ENCODE data around the gene JPT1.

The JPT1 gene

DNA sequence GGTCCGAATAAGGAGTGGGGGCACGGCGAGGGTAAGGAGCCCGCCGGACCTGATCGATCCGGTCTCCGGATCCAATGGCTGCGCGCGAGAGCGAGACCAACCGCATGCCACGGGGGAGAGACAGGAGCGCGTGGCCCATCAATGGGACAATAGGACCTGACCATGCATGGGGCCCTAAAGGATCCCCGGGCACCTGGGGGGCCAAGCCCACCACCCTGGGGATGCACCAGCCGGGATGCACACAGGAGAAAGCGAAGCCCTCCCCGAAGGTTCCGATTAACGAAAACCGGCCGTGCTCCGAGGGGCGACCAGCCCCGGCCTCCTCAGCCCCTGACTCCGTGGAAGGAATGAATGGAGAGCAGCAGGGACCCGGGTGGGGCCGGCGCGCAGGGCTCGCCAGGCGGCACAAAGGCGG lies 525 bp downstream of the JPT1 start:
- TF ChIP-seq, protein P1, sequence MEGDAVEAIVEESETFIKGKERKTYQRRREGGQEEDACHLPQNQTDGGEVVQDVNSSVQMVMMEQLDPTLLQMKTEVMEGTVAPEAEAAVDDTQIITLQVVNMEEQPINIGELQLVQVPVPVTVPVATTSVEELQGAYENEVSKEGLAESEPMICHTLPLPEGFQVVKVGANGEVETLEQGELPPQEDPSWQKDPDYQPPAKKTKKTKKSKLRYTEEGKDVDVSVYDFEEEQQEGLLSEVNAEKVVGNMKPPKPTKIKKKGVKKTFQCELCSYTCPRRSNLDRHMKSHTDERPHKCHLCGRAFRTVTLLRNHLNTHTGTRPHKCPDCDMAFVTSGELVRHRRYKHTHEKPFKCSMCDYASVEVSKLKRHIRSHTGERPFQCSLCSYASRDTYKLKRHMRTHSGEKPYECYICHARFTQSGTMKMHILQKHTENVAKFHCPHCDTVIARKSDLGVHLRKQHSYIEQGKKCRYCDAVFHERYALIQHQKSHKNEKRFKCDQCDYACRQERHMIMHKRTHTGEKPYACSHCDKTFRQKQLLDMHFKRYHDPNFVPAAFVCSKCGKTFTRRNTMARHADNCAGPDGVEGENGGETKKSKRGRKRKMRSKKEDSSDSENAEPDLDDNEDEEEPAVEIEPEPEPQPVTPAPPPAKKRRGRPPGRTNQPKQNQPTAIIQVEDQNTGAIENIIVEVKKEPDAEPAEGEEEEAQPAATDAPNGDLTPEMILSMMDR (conservative IDR thresholded peaks at IDR 0.05), result no peak
- peak overlapping the region; percentile 81 for H3K27ac ChIP-seq

DNA sequence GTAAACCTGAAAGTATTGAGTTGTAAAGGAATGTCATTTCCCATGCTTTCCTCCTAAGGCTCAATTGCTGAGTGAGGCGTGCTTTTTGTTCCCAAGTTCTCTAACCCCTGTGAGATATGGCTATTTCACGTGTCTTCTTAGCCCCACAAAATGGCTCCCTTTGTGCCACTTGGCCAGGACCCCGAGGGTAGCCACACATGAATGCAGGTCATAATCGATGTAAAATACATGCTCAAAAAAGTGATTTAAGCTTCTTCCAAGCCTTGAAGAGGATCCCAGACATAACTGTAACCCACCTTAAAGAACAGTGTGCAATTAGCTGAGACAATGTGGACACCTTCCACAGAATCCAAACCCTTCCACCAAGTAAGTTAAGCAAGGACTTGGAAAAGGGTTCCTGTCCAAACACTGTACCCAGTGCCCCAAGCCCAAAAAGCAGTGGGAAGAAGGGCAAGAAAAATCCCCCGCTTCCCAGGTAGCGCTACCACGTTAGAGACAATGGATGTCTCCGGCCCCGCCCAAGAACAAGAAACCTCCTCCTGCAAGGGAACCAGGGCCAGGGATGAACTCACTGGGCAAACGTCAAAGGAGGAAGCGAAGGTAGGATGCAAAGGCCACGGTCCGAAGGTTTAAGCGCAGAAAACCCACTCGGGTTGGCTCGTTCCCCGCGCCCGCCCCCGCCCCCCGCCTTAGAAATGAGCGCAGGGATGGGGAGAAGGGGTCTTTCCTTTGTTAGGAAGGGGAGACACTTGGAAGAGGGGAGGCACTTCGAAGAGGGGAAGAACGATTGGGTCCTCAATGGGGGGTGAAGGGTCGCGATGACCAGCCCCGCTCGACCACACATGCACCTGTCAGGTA lies 1.2 kb downstream of the JPT1 start:
- TF ChIP-seq, protein P1 (conservative IDR thresholded peaks at IDR 0.05), result no peak
- peak overlapping the region; percentile 81 for H3K27ac ChIP-seq

DNA sequence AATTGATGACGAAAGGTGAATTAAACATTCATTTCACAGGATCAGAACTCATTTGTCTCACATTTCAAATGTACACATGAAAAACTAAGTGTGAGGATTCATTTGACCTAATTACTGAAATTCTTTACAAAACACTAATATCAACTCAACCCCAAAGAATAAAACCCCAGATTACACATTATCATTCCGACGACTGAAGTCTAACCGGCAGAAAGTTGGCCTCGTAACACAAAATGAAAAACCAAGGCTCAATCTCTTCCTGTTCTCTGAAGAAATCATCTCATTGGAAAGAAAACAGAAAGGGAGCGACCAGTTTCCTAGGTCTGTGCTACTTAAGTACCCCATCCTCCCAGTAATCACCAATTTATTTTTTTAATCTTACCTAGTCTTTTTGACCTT lies 1.8 kb downstream of the JPT1 start:
- TF ChIP-seq, protein P1 (conservative IDR thresholded peaks at IDR 0.05), result no peak
- H3K27ac ChIP-seq, result peak overlapping the region; percentile 81

DNA sequence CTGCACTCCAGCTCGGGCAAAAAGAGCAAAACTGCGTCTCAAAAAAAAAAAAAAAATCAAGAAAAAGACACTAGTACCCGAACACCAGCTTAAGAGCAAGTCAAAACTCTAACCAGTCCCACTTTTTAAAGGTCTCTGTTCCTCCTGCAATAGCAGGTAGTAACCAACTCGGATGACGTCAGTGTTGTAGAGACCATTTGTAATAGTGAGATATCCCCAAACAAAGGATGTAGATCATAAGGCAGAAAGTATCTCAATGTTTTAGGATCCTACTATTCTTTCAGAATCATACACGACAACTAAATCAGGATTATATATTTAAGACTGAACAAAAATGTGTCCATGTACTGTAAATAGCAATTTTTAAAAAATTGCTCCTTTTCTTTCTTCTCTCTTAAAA lies 2.4 kb downstream of the JPT1 start:
- H3K27ac ChIP-seq, result peak overlapping the region; percentile 81
- TF ChIP-seq, protein P1 (conservative IDR thresholded peaks at IDR 0.05), result no peak

DNA sequence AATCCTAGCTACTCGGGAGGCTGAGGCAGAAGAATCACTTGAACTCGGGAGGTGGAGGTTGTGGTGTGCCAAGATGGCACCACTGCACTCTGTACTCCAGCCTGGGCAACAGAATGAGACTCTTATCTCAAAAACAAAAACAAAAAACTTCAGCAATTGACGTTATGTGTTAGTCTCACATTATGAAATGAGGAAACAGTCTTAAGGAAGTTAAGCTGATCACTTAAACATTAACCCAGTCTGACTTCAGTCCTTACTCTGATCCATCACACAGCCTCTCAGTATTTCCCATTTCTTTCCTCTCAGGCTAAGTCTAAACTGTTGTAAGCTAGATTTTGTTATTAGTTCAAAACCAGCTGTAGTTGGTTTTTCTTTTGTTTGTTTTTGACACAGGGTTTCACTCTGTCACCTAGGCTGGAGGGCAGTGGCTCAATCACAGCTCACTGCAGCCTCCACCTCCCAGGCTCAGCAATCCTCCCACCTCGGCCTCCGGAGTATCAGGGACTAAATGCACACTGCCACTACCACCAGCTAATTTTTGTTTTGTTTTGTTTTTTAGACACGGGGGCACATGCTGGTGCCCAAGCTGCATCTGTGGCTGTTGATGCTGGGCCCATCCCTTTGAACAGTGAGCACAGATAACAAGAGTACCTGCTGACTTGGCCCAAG lies 6.3 kb downstream of the JPT1 start:
- TF ChIP-seq, protein P1 (conservative IDR thresholded peaks at IDR 0.05), result no peak
- H3K27ac ChIP-seq, result no peak overlapping the region

DNA sequence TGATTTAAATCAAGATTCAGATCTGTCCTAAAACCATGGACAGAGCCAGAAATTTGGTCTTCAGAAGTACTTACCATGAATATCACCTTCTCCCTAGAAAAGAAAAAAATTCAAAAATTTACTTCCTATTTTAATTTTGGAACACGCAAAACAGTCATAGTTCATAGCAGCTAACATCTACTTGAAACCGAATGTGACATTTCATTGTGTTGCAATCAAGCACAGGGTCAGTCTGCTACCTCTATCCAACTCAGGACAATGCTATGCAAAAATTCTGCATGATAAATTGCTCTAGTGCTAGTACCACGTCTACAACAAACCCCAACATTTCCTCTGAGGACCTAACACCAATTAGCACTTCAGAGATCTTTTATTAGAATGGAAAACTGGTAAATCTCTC lies 7.7 kb downstream of the JPT1 start:
- TF ChIP-seq, protein P1 (conservative IDR thresholded peaks at IDR 0.05), result no peak
- H3K27ac ChIP-seq, result no peak overlapping the region

DNA sequence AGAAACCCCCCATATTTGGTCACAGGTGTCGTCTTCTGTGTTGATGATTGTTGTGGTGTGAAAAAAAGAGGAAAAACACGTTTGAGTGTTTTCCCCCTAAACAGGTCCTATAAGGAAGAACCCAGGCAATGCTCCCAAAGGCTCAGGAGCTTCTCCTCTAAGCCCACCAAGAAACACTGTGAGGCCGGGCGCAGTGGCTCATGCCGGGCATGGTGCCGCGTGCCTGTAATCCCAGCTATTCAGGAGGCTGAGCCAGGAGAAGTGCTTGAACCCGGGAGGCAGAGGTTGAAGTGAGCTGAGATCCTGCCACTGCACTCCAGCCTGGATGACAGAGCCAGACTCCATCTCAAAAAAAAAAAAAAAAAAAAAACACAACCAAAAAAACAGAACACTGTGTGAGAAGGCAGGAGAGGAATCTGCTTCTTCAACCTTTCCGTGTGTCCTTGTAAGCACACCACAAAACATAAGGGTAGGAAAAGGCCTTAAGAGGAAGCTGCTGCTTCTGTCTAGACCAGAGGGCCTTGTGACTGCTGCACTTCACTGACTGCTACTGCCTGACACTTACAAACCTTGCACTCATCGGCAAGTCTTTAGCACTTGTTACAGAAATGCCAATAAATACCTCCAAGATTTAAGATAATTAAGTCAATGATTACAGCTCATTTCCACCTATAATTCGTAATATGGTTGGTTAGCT lies 9.3 kb downstream of the JPT1 start:
- no peak overlapping the region for H3K27ac ChIP-seq
- TF ChIP-seq, protein P1 (conservative IDR thresholded peaks at IDR 0.05), result no peak

Measured in VCaP (cell line).